A549 (cell line): ENCODE measurements around the gene GTPBP8. TPM values are rescaled to one million over a fixed set of nuclear protein-coding genes. Genes with fewer than 3 reads are reported as not detected.

Source experiments
- ATAC-seq, 2 experiments: fragments of 200-7000 bp in 1 of 2; fragments of >200 bp in 1 of 2; cut with Nextera tagmentation in 1 of 2; cut with Tn5 transposase in 1 of 2; 3 replicates each; pipeline versions ENCODE4 v1.8.0 to v1.9.1; 2018 to 2020; ENCODE audit warnings: mild to moderate bottlenecking in 1 of 2, moderate library complexity in 1 of 2
- CTCF ChIA-PET: fragments of 300-600 bp; sonication (Branson Sonifier 250); formaldehyde crosslinking; extraction: SDS; loops from one replicate; lab custom pipeline; 2021; ENCODE audit warnings: antibody characterized with exemption, inconsistent platforms; lab: Yijun Ruan, JAX
- POLR2A ChIA-PET: fragments of 350-600 bp; formaldehyde crosslinking; extraction: SDS; loops from one replicate; lab custom pipeline; 2021; ENCODE audit warnings: antibody characterized with exemption, inconsistent platforms; lab: Yijun Ruan, JAX
- DNase-seq, 2 experiments: peaks; one replicate each; pipeline versions ENCODE4 v3.0.0 to v3.0.0-alpha.2; 2011 to 2016; ENCODE audit warnings: low read depth in 1 of 2, low spot score in 1 of 2
- FAIRE-seq: peaks from 2 replicates; lab custom pipeline; 2011; peaks lifted over from hg19 to GRCh38; lab: Jason Lieb, UNC
- H3K27ac ChIP-seq, 2 experiments: fragments of >200 bp; sonication (Bioruptor Twin); formaldehyde crosslinking; 3 replicates each; pipeline ENCODE4 v1.5.1; 2016 to 2017
- H3K4me1 ChIP-seq: fragments of >200 bp; sonication (Bioruptor Twin); formaldehyde crosslinking; 3 replicates; pipeline ENCODE4 v1.6.1; 2016
- H3K4me2 ChIP-seq: fragments of >200 bp; sonication (Bioruptor Twin); formaldehyde crosslinking; 3 replicates; pipeline ENCODE4 v1.6.1; 2016
- H3K4me3 ChIP-seq: fragments of >200 bp; sonication (Bioruptor Twin); formaldehyde crosslinking; 3 replicates; pipeline ENCODE4 v1.5.1; 2016
- H3K9me3 ChIP-seq: fragments of >200 bp; sonication (Bioruptor Twin); formaldehyde crosslinking; 3 replicates; pipeline ENCODE4 v1.6.1; 2016
- BHLHE40 ChIP-seq: IDR thresholded peaks from 2 replicates; pipeline ENCODE4 v1.6.1; 2012; ENCODE audit warnings: low read depth, low read length, inconsistent platforms
- CBX8 ChIP-seq: fragments of 200-600 bp; sonication (generic); IDR thresholded peaks from 2 replicates; pipeline ENCODE4 v1.6.1; 2016
- CHD2 ChIP-seq: fragments of 150-350 bp; IDR thresholded peaks from 2 replicates; pipeline ENCODE4 v1.6.1; 2014; ENCODE audit warnings: low read length; ENCODE audit not compliant: partially characterized antibody
- CHD4 ChIP-seq: fragments of 200-600 bp; sonication (generic); IDR thresholded peaks from 2 replicates; pipeline ENCODE4 v1.6.1; 2016; ENCODE audit warnings: antibody characterized with exemption, mild to moderate bottlenecking, borderline replicate concordance
- EHMT2 ChIP-seq: fragments of 200-600 bp; sonication (generic); IDR thresholded peaks from 2 replicates; pipeline ENCODE4 v1.6.1; 2016; ENCODE audit warnings: antibody characterized with exemption, low read depth, mild to moderate bottlenecking, moderate library complexity
- ESRRA ChIP-seq: fragments of 150-350 bp; IDR thresholded peaks from 2 replicates; pipeline ENCODE4 v1.6.1; 2014; ENCODE audit warnings: mild to moderate bottlenecking, low read length, borderline replicate concordance
- HEYL ChIP-seq: fragments of 250-450 bp; sonication (Bioruptor Pico); IDR thresholded peaks from 2 replicates; pipeline ENCODE4 v1.8.0; 2021; ENCODE audit warnings: mild to moderate bottlenecking, moderate library complexity
- HOXA7 ChIP-seq: fragments of 250-450 bp; sonication (Bioruptor Pico); IDR thresholded peaks from 2 replicates; pipeline ENCODE4 v1.5.0; 2020; ENCODE audit warnings: mild to moderate bottlenecking, moderate library complexity
- HOXB13 ChIP-seq: fragments of 250-450 bp; sonication (Bioruptor Pico); IDR thresholded peaks from 2 replicates; pipeline ENCODE4 v1.5.0; 2020; ENCODE audit warnings: low read depth, mild to moderate bottlenecking, moderate library complexity
- JUN ChIP-seq, 2 experiments: fragments of >200 bp; sonication (Bioruptor Twin); formaldehyde crosslinking; IDR thresholded peaks; 2 replicates in 1 of 2; 3 replicates in 1 of 2; pipeline ENCODE4 v1.6.1; 2016 to 2017
- KDM1A ChIP-seq: fragments of 200-600 bp; sonication (generic); IDR thresholded peaks from 2 replicates; pipeline ENCODE4 v1.6.1; 2016; ENCODE audit warnings: low read depth, mild to moderate bottlenecking
- PHF8 ChIP-seq: fragments of 200-600 bp; sonication (generic); IDR thresholded peaks from 2 replicates; pipeline ENCODE4 v1.6.1; 2016; ENCODE audit warnings: low read depth, mild to moderate bottlenecking, antibody characterized with exemption, moderate library complexity, borderline replicate concordance
- POLR2A ChIP-seq: IDR thresholded peaks from 2 replicates; pipeline ENCODE4 v1.6.1; 2012; ENCODE audit warnings: mild to moderate bottlenecking, low read length
- SMC3 ChIP-seq: fragments of >200 bp; sonication (Bioruptor Twin); formaldehyde crosslinking; IDR thresholded peaks from 3 replicates; pipeline ENCODE4 v1.6.1; 2018; ENCODE audit warnings: inconsistent platforms
- TFCP2L1 ChIP-seq: fragments of 250-450 bp; sonication (Bioruptor Pico); IDR thresholded peaks from 2 replicates; pipeline ENCODE4 v1.5.0; 2021; ENCODE audit warnings: mild to moderate bottlenecking
- WGBS: methylation state at CpG from one replicate; pipeline ENCODE4 v1.1.6; 2017; ENCODE audit errors: missing lambda C conversion rate; 5-methylcytosine and 5-hydroxymethylcytosine counted together
- polyA plus RNA-seq, 4 experiments: library from polyadenylated mRNA; depleted of rRNA in 3 of 4; stranded (reverse); fragments of >200 nt; fragmentation: RNase III in 1 of 4; extraction: RNeasy Plus Mini Kit Qiagen cat#74134 plus additional on column Dnase treatment in 1 of 4; gene quantifications; 2 replicates in 3 of 4; 3 replicates in 1 of 4; pipeline ENCODE4 v1.2.3, GENCODE V29; 2011 to 2017
- TF ChIP-seq, protein P1 (sequence below): fragments of >200 bp; sonication (Bioruptor Twin); formaldehyde crosslinking; IDR thresholded peaks from 3 replicates; pipeline ENCODE4 v1.5.1; 2016
- TF ChIP-seq, protein P2 (sequence below): IDR thresholded peaks from 2 replicates; pipeline ENCODE4 v1.6.1; 2012
- TF ChIP-seq, protein P3 (sequence below): IDR thresholded peaks from 2 replicates; pipeline ENCODE4 v1.6.1; 2012; ENCODE audit warnings: low read depth, borderline replicate concordance
- TF ChIP-seq, protein P4 (sequence below): fragments of 450-650 bp; IDR thresholded peaks from 2 replicates; pipeline ENCODE4 v1.6.1; 2014; ENCODE audit warnings: antibody characterized with exemption
- TF ChIP-seq, protein P5 (sequence below): fragments of >200 bp; sonication (Bioruptor Twin); formaldehyde crosslinking; IDR thresholded peaks from 3 replicates; pipeline ENCODE4 v1.6.1; 2016

Gene GTPBP8
- polyA plus RNA-seq, 2 of the 4 experiments (the other 2 are of a cell fraction) = 18.3 to 26.6 TPM

DNA sequence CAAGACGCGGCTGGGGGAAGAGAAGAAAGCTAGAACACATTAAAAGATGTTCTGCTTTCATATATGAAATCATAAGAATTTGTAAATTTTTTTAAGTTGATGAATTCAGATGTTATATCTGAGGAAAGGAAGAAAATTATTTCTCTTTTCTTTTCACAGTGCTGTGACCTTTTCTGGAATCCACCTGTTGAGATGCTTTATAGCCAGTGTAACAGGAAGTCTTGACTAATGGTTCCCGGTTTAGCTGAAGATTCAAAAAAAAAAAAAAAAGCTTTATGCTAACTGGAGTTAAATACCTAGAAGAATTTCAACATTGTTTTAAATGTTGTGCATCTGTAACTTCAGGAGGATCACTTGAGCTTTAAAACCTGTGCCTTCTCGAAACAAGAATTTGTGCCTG lies 9.9 kb downstream of the GTPBP8 start:
- CTCF ChIA-PET = interaction anchor here (1.0 kb wide), 1 partner anchor 266 kb away, joined by 5 read pairs; no protein-coding TSS in a partner anchor
- POLR2A ChIA-PET = interaction anchor here (1.8 kb wide), 1 partner anchor 9 kb away, joined by 5 read pairs; the partner anchor contains the start of gene GTPBP8
- 77% methylated on average over 4 of the region's 4 CpGs for WGBS
- Histone ChIP-seq H3K4me2 (no peak overlapping the region), H3K4me3 (no peak overlapping the region), H3K27ac (no peak overlapping the region), H3K9me3 (no peaks in the 10 kb centered on the region), H3K4me1 (no peaks in the 10 kb centered on the region)
- DNase-seq = no peak
- TF ChIP-seq, protein P1, sequence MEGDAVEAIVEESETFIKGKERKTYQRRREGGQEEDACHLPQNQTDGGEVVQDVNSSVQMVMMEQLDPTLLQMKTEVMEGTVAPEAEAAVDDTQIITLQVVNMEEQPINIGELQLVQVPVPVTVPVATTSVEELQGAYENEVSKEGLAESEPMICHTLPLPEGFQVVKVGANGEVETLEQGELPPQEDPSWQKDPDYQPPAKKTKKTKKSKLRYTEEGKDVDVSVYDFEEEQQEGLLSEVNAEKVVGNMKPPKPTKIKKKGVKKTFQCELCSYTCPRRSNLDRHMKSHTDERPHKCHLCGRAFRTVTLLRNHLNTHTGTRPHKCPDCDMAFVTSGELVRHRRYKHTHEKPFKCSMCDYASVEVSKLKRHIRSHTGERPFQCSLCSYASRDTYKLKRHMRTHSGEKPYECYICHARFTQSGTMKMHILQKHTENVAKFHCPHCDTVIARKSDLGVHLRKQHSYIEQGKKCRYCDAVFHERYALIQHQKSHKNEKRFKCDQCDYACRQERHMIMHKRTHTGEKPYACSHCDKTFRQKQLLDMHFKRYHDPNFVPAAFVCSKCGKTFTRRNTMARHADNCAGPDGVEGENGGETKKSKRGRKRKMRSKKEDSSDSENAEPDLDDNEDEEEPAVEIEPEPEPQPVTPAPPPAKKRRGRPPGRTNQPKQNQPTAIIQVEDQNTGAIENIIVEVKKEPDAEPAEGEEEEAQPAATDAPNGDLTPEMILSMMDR = no peak
- TF ChIP-seq EHMT2 = no peak
- TF ChIP-seq, protein P2, sequence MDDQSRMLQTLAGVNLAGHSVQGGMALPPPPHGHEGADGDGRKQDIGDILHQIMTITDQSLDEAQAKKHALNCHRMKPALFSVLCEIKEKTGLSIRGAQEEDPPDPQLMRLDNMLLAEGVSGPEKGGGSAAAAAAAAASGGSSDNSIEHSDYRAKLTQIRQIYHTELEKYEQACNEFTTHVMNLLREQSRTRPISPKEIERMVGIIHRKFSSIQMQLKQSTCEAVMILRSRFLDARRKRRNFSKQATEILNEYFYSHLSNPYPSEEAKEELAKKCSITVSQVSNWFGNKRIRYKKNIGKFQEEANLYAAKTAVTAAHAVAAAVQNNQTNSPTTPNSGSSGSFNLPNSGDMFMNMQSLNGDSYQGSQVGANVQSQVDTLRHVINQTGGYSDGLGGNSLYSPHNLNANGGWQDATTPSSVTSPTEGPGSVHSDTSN = no peak
- no peak for FAIRE-seq
- no peak for ATAC-seq

DNA sequence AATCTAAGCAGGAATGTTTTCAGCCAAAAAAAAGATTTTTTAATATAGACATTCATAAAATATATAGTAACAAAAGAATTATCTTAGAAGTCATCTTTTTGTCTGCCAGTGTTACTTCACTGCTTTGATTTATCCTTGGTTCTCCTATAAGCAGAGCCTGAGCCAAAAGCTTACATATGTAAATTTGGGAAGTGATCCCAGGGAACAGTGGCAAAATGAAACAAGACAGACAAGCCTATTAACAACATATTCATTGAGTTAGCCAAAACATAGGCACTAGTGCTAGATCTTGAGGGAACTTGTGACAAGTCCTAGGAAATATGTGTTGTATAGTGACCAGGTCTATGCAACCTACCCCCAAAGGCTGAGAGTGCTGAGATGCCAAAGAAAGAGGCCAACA lies 11.3 kb downstream of the GTPBP8 start:
- no peak overlapping the region for H3K4me2 ChIP-seq
- CTCF ChIA-PET = interaction anchor here (0.8 kb wide), 1 partner anchor 8 kb away, joined by 3 read pairs; no protein-coding TSS in a partner anchor
- H3K4me1 ChIP-seq = no peaks in the 10 kb centered on the region
- TF ChIP-seq BHLHE40 (no peak), CHD2 (no peak), PHF8 (no peak), KDM1A (no peak), SMC3 (no peak), HEYL (CRISPR knock-in tag) (no peak), HOXB13 (CRISPR knock-in tag) (no peak), CHD4 (no peak), HOXA7 (CRISPR knock-in tag) (no peak), CBX8 (no peak), JUN (IDR thresholded peaks at IDR 0.05) (no peak), TFCP2L1 (CRISPR knock-in tag) (no peak), ESRRA (no peak), POLR2A (no peak)
- TF ChIP-seq, protein P3, sequence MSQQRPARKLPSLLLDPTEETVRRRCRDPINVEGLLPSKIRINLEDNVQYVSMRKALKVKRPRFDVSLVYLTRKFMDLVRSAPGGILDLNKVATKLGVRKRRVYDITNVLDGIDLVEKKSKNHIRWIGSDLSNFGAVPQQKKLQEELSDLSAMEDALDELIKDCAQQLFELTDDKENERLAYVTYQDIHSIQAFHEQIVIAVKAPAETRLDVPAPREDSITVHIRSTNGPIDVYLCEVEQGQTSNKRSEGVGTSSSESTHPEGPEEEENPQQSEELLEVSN = no peak
- TF ChIP-seq, protein P4, sequence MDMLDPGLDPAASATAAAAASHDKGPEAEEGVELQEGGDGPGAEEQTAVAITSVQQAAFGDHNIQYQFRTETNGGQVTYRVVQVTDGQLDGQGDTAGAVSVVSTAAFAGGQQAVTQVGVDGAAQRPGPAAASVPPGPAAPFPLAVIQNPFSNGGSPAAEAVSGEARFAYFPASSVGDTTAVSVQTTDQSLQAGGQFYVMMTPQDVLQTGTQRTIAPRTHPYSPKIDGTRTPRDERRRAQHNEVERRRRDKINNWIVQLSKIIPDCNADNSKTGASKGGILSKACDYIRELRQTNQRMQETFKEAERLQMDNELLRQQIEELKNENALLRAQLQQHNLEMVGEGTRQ = no peak
- TF ChIP-seq, protein P5, sequence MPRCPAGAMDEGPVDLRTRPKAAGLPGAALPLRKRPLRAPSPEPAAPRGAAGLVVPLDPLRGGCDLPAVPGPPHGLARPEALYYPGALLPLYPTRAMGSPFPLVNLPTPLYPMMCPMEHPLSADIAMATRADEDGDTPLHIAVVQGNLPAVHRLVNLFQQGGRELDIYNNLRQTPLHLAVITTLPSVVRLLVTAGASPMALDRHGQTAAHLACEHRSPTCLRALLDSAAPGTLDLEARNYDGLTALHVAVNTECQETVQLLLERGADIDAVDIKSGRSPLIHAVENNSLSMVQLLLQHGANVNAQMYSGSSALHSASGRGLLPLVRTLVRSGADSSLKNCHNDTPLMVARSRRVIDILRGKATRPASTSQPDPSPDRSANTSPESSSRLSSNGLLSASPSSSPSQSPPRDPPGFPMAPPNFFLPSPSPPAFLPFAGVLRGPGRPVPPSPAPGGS = no peak
- TF ChIP-seq, protein P2 = no peak
- TF ChIP-seq, all 56 proteins: peak for 0
- no peak for FAIRE-seq
- no peak overlapping the region for H3K4me3 ChIP-seq
- no peaks in the 10 kb centered on the region for H3K9me3 ChIP-seq
- no peak for DNase-seq
- no peak for ATAC-seq
- POLR2A ChIA-PET = interaction anchor here (1.2 to 1.8 kb wide), 2 partner anchors 8 to 11 kb away, joined by 3 to 5 read pairs; partner anchors contain the start of gene GTPBP8
- H3K27ac ChIP-seq = no peak overlapping the region
